Measurements from ENCODE around the gene GRHL1. TPM values are rescaled to one million over a fixed set of nuclear protein-coding genes. Genes with fewer than 3 reads are reported as not detected.
A peak's percentile ranks its signal among the peaks of the same experiment; 100 is the strongest.

The GRHL1 gene
- total and polyA plus RNA-seq, 9 of the 15 experiments (the other 6 are each of a cell fraction or from before 2014, with no cell fraction given): 1.7 to 6.1 (median 4.7) TPM

DNA sequence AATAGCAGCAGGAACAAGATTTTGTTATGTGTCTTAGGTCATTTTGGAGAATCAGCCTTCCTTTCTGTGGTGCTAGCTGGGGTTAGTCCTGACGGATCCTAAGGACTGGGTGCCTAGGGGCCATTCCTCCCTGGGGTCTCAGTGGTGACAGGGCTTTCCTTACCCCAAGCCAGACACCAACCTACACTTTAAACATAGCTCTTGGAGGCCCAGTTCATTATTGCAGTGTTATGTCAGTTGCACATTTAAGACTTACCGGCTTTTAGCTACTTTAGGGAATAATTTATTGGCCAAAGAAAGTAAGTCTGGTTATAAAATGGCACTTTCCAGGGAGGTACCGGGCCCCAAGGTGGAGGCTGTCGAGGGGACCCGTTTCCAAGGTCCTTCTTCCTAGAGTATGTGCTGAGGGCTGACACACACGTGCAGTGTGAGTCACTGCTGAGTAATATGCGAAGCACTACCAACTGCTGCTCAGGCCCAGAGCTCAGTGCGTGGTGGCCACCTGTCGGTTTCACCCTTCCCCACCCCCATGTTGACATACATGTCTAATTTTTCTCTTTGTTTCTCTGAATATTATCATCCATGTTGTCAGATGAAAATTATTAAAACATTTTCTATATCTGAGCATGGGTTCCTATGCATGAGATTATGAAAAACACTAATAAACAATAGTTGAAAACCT lies 37.0 kb upstream of the GRHL1 start (continued):
- TF ChIP-seq ZHX1 (conservative IDR thresholded peaks at IDR 0.05; ENCODE audit: low read length) (no peak), CHD2 (IDR thresholded peaks at IDR 0.05; ENCODE audit: low read depth, low read length) (no peak), DIDO1 (tag; IDR thresholded peaks at IDR 0.05; ENCODE audit: low read depth) (0 out of 2 replicates have a peak, but pooled peaks have one; percentile 20), ZBTB8A (IDR thresholded peaks at IDR 0.05; ENCODE audit: partially characterized antibody) (no peak), TRIM28 (IDR thresholded peaks at IDR 0.05) (no peak), HCFC1 (IDR thresholded peaks at IDR 0.05; ENCODE audit: low read depth, low read length) (no peak), ASH1L (IDR thresholded peaks at IDR 0.05; ENCODE audit: borderline replicate concordance, low read depth, partially characterized antibody) (no peak), CTBP1 (IDR thresholded peaks at IDR 0.05; ENCODE audit: borderline replicate concordance) (no peak), TSC22D4 (tag; IDR thresholded peaks at IDR 0.05) (no peak), TSHZ1 (CRISPR knock-in tag; IDR thresholded peaks at IDR 0.05) (no peak), ETV6 (IDR thresholded peaks at IDR 0.05; ENCODE audit: borderline replicate concordance in 1 of 2, low read depth in 2 of 2, low read length in 1 of 2) (no peak), ETV6 (CRISPR knock-in tag; IDR thresholded peaks at IDR 0.05; ENCODE audit: borderline replicate concordance) (no peak), ZNF197 (CRISPR knock-in tag; IDR thresholded peaks at IDR 0.05; ENCODE audit: low read depth) (no peak), E2F4 (CRISPR knock-in tag; IDR thresholded peaks at IDR 0.05; ENCODE audit: low read depth) (no peak), LEF1 (IDR thresholded peaks at IDR 0.05) (peak; percentile 44; the same call in 1 of the 2 replicates), TAL1 (IDR thresholded peaks at IDR 0.05) (no peak), HOXB6 (CRISPR knock-in tag; IDR thresholded peaks at IDR 0.05; ENCODE audit: borderline replicate concordance) (no peak)
- TF ChIP-seq, protein P1, sequence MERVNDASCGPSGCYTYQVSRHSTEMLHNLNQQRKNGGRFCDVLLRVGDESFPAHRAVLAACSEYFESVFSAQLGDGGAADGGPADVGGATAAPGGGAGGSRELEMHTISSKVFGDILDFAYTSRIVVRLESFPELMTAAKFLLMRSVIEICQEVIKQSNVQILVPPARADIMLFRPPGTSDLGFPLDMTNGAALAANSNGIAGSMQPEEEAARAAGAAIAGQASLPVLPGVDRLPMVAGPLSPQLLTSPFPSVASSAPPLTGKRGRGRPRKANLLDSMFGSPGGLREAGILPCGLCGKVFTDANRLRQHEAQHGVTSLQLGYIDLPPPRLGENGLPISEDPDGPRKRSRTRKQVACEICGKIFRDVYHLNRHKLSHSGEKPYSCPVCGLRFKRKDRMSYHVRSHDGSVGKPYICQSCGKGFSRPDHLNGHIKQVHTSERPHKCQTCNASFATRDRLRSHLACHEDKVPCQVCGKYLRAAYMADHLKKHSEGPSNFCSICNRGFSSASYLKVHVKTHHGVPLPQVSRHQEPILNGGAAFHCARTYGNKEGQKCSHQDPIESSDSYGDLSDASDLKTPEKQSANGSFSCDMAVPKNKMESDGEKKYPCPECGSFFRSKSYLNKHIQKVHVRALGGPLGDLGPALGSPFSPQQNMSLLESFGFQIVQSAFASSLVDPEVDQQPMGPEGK (CRISPR knock-in tag; IDR thresholded peaks at IDR 0.05; ENCODE audit: borderline replicate concordance): no peak
- TF ChIP-seq, protein P2, sequence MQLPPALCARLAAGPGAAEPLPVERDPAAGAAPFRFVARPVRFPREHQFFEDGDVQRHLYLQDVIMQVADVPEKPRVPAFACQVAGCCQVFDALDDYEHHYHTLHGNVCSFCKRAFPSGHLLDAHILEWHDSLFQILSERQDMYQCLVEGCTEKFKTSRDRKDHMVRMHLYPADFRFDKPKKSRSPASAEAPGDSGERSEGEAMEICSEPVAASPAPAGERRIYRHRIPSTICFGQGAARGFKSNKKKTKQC (CRISPR knock-in tag; IDR thresholded peaks at IDR 0.05): peak; percentile 51; the same call in 1 of the 2 replicates

Measured in K562 (cell line).